Stomach smooth muscle (tissue), 2 donors: Measurements from ENCODE around the gene BCL10.

Experiments
- H3K27ac ChIP-seq: one replicate; pipeline ENCODE4 v1.7.0; 2013; ENCODE audit warnings: mild to moderate bottlenecking, low read length, inconsistent platforms
- H3K27me3 ChIP-seq, 2 donors: one replicate each; pipeline ENCODE4 v1.7.0; 2013; ENCODE audit warnings: low read length in 2 of 2; ENCODE audit not compliant: insufficient read depth in 2 of 2, control insufficient read depth in 1 of 2
- H3K36me3 ChIP-seq, 2 donors: one replicate each; pipeline ENCODE4 v1.7.0; 2013; ENCODE audit warnings: low read length in 2 of 2; ENCODE audit not compliant: control insufficient read depth in 2 of 2, insufficient read depth in 2 of 2
- H3K4me1 ChIP-seq: one replicate; pipeline ENCODE4 v1.7.0; 2013; ENCODE audit warnings: low read length; ENCODE audit not compliant: control insufficient read depth, insufficient read depth
- H3K4me3 ChIP-seq, 2 donors: one replicate each; pipeline ENCODE4 v1.7.0; 2013; ENCODE audit warnings: low read length in 2 of 2
- H3K9ac ChIP-seq, 2 donors: one replicate each; pipeline ENCODE4 v1.7.0; 2013; ENCODE audit warnings: low read length in 2 of 2, mild to moderate bottlenecking in 1 of 2
- H3K9me3 ChIP-seq, 2 donors: one replicate each; pipeline ENCODE4 v1.7.0; 2013; ENCODE audit warnings: low read length in 2 of 2; ENCODE audit not compliant: control insufficient read depth in 2 of 2
- donor health status: healthy.
- donor health status: Pancreatic carcinoma.

The BCL10 gene

GRCh38 chr1:85243372-85243771 is 33.1 kb downstream of the BCL10 start:
- Histone ChIP-seq H3K4me3 (no peak overlapping the region), H3K9ac (no peak overlapping the region), H3K27me3 (no peaks in the 10 kb centered on the region), H3K4me1 (peaks cover 36% of the 10 kb centered on the region), H3K9me3 (no peaks in the 10 kb centered on the region), H3K27ac (peak overlapping the region; percentile 65), H3K36me3 (no peaks in the 10 kb centered on the region)

DNA sequence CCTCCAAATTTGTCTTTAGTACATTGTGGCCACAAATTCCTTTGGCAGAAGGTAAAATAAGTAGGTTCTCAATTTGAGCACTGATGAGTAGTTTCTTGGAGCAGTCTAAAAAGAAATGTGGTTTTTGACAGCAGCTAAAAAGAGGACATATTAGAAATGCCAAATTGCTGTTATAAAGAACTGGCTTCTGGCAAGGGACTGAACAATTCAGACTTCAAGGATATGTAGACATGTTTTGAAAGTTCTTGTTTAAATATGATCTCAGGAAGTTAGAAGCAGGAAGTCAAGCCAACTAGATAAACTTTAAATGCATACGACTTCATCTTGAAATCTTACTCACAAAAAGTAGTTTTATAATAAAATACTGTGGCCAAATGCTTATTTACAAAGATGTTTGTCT is 35.8 kb downstream of the BCL10 start:
- H3K4me1 ChIP-seq = peaks cover 33% of the 10 kb centered on the region
- peak overlapping the region in 1 of 2 donors; percentile 4 for H3K9ac ChIP-seq
- no peaks in the 10 kb centered on the region for H3K36me3 ChIP-seq
- no peaks in the 10 kb centered on the region for H3K9me3 ChIP-seq
- no peaks in the 10 kb centered on the region for H3K27me3 ChIP-seq
- H3K4me3 ChIP-seq = peak overlapping the region in 1 of 2 donors; percentile 9
- peak overlapping the region; percentile 62 for H3K27ac ChIP-seq

DNA sequence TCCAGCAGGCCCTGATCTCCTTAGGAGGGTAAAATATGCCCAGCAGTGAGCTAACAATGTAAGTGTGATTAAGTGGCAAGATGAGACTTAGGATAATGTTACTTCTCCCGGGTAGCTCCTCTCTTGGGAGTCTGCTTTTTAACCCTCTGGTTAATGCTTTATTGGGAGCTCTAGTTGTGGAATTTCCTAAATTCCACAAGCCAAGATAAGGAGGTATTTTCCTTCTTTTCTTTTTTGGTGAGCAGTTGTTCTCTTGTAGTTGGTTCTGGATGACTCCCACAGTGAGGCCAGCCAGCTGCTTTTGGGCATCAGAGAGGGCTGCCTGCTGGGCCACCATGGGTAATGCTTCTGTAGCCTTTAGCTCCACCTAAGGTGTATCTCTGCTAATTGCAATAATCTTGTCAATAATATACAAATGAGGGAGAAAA is 36.2 kb downstream of the BCL10 start:
- Histone ChIP-seq H3K36me3 (no peaks in the 10 kb centered on the region), H3K4me1 (peaks cover 29% of the 10 kb centered on the region), H3K4me3 (peak overlapping the region in 1 of 2 donors; percentile 9), H3K27ac (peak overlapping the region; percentile 62), H3K27me3 (no peaks in the 10 kb centered on the region), H3K9me3 (no peaks in the 10 kb centered on the region), H3K9ac (no peak overlapping the region)

- Histone ChIP-seq H3K9ac (no peak overlapping the region), H3K4me1 (peaks cover 10% of the 10 kb centered on the region), H3K4me3 (no peak overlapping the region), H3K27me3 (no peaks in the 10 kb centered on the region), H3K36me3 (no peaks in the 10 kb centered on the region), H3K9me3 (no peaks in the 10 kb centered on the region), H3K27ac (no peak overlapping the region)
Observed at GRCh38 chr1:85237613-85238012, 38.8 kb downstream of the BCL10 start.

- peaks cover 8% of the 10 kb centered on the region for H3K4me1 ChIP-seq
- no peaks in the 10 kb centered on the region for H3K27me3 ChIP-seq
- H3K9me3 ChIP-seq = no peaks in the 10 kb centered on the region
- no peaks in the 10 kb centered on the region for H3K36me3 ChIP-seq
- H3K4me3 ChIP-seq = no peak overlapping the region
- H3K27ac ChIP-seq = no peak overlapping the region
- no peak overlapping the region for H3K9ac ChIP-seq
Observed at GRCh38 chr1:85230305-85230977, 46.0 kb downstream of the BCL10 start.

- no peaks in the 10 kb centered on the region for H3K36me3 ChIP-seq
- H3K4me1 ChIP-seq = peaks cover 16% of the 10 kb centered on the region
- H3K9ac ChIP-seq = no peak overlapping the region
- H3K27ac ChIP-seq = no peak overlapping the region
- no peaks in the 10 kb centered on the region for H3K27me3 ChIP-seq
- no peaks in the 10 kb centered on the region for H3K9me3 ChIP-seq
- H3K4me3 ChIP-seq = no peak overlapping the region
Observed at GRCh38 chr1:85229574-85230097, 46.8 kb downstream of the BCL10 start.

- Histone ChIP-seq H3K4me1 (peaks cover 17% of the 10 kb centered on the region), H3K9me3 (no peaks in the 10 kb centered on the region), H3K27me3 (no peaks in the 10 kb centered on the region), H3K27ac (no peak overlapping the region), H3K9ac (peak overlapping the region in 1 of 2 donors; percentile 5), H3K4me3 (peak overlapping the region in 1 of 2 donors; percentile 12), H3K36me3 (no peaks in the 10 kb centered on the region)
Observed at GRCh38 chr1:85228972-85229371, 47.5 kb downstream of the BCL10 start.

DNA sequence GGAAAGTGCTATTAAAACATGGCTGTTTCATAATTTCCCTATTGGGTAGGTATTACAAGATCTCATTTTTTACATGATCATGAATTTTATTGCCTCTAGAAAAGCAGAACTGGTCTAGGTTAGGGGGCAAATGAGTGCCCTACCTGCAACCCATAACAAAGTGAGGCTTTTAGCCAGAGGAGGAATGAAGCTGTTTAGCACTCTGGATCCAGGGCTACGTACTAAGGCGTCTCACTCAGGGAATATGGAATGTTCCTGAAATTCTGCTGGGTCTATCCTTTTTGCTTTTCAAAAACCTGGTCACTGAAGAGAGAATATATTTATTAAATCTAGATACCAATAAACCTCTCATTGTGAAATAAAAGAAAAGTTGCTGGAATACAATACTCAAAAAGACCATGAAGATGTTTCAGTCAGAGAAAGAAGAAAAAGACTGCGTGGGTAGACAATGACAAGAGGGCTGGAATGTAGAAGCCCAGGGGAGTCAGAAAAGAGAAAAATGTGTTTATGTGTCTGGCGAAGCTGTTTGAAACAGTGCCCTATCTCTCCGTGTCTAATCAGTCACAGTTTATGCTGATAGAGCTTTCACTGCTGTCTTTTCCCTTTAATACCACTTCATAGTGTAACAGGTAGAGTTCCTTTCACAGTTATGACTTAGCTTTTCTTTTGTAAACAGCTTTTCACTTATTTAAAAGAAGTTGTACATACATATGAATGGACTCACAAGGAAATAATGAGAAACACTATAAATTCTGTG is 50.6 kb downstream of the BCL10 start:
- H3K36me3 ChIP-seq = no peaks in the 10 kb centered on the region
- H3K27ac ChIP-seq = peak overlapping the region; percentile 74
- H3K4me1 ChIP-seq = peaks cover 17% of the 10 kb centered on the region
- H3K9me3 ChIP-seq = no peaks in the 10 kb centered on the region
- H3K27me3 ChIP-seq = no peaks in the 10 kb centered on the region
- H3K9ac ChIP-seq = peak overlapping the region in 1 of 2 donors; percentile 67
- H3K4me3 ChIP-seq = peak overlapping the region; percentile 22 to 29

DNA sequence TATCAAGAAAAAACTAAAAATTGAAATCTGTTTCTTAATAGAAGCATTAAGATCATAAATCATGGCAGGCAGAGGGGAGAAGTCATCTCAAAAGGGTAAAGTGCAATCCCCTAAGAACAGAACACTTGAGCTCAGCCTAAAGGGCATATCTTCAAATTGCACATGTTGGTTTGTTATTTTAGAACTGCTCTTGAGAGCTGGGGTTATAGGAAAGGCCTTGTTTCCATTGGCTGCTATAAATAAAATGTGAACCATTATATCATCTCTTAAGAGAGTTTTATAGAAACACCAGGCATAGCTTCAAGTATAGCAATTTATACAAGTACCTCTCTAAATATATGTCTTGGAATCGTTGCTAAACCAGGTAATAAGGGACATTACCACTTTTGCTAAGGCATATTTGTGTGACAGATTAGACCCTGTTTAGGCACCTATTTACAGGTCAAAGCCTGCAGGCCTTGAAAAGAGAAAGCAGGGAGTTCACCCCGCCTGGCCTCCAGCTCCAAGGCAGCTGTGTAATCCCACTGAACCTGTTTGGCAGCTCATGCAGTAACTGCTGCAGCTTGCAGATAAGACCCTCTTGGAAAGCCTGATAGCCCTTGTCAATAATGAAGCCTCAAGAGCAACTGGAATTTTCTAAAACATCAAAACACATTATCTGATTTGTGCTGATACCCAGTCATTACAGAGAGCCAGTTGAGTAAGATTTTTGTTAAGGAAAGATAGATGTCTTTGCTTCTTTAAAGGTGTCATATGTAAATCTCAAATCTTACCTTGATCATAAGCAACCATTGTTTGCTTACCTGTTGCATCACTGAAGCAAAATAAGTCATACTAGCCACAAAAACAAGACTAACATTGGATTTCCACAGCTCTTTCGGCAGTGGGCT is 51.5 kb downstream of the BCL10 start:
- Histone ChIP-seq H3K9ac (peak overlapping the region in 1 of 2 donors; percentile 67), H3K9me3 (no peaks in the 10 kb centered on the region), H3K27ac (peak overlapping the region; percentile 74), H3K4me1 (peaks cover 20% of the 10 kb centered on the region), H3K27me3 (no peaks in the 10 kb centered on the region), H3K36me3 (no peaks in the 10 kb centered on the region), H3K4me3 (peak overlapping the region in 1 of 2 donors; percentile 29)

DNA sequence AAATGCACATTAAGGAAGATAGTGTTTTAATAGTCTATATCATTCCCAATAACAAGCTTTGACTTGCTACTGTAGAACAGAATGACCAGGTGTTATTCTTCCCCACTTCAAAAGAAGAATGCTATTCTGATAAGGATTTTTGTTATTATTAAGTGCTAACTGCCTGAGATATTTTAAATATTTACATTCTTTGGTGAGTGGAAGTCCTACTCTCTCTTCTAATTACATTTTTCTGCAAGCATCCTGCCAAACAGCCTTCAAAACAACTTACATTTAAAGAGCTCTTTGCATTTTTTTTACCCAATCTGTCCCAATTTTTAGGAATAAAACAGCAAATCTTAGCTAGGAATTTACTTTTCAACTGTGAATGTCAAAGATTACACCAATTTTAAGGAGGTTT is 52.1 kb downstream of the BCL10 start:
- Histone ChIP-seq H3K9me3 (no peaks in the 10 kb centered on the region), H3K9ac (peak overlapping the region in 1 of 2 donors; percentile 18), H3K4me3 (no peak overlapping the region), H3K27me3 (no peaks in the 10 kb centered on the region), H3K36me3 (no peaks in the 10 kb centered on the region), H3K27ac (peak overlapping the region; percentile 74), H3K4me1 (peaks cover 22% of the 10 kb centered on the region)
